SK-N-MC (cell line): ENCODE data around the gene EIF2B2.

ENCODE experiments used
- EZH2 ChIP-seq: fragments of 200-600 bp; sonication (generic); IDR thresholded peaks from one replicate; pipeline ENCODE4 v1.6.1; 2017; ENCODE audit warnings: antibody characterized with exemption
- POLR2AphosphoS5 ChIP-seq: IDR thresholded peaks from 2 replicates; pipeline ENCODE4 v1.6.1; 2012; ENCODE audit warnings: mild to moderate bottlenecking, low read depth, low read length, borderline replicate concordance

DNA sequence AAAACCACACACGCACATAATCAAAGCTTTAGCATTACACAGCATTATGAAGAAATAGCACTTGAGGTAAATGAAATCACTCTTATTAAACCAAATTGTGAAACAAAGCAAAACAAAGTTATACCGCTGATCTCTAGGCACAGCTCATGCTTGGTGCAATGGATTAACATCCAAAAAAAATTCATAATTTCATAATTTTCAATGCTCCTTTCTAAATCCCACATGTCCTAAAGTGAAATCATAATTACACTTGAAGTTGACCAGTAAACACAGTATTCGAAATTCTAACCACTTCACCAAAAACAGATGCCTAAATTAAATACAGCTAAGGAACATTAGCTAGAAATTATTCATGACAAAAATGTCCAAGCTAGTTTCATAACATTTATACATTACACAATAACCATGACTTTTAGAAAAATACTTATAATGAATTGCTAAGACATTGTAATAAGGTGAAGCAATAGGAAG, 47.0 kb downstream of the EIF2B2 start:
- TF ChIP-seq EZH2 (no peak), POLR2AphosphoS5 (no peak)
